Stimulated activated CD4-positive, alpha-beta T cell treated with anti-CD3 and anti-CD28 coated beads, TNF-alpha, amount 100 ng/mL, for 24 hours (primary cell): Measurements from ENCODE around the gene RPL5.
A peak's percentile ranks its signal among the peaks of the same experiment; 100 is the strongest.

Experiments
- DNase-seq, 3 experiments: peaks; one replicate each; pipeline ENCODE4 v3.0.0-alpha.2; 2020; ENCODE audit warnings: low read depth in 3 of 3

Gene RPL5

DNA sequence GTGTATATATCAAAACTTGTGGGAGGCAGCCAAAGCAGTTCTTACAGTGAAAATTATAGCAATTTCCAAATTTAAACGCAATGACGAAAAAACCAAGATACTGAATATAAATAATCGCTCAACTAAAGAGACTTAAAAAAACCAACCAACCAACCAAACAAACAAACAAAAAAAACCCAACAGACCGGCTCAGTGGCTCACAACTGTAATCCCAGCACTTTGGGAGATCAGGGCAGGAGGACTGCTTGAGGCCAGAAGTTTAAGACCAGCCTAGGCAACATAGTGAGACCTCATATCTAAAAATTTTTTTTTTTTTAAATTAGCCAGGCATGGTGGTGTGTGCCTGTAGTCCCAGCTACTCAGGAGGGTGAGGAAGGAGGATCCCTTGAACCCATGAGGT is 23.4 kb downstream of the RPL5 start:
- no peak for DNase-seq

DNA sequence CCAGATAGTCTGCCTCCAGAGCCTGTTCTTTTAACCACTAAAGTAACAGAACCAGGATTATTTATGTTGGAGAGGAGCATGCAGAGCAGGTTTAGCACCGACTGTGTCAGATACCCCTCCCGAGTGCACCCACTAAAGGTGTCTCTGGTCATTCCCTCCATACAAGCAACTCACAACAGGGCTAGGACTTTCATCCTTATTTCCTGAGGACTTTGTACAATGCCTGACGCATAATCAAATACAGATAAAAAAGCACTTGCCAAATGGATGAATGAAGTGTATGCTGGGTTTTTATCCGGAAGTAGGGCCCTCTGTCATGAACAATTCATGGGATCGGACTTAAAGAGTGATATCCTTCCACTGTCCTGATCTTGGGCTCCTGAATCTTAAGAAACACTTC is 26.0 kb downstream of the RPL5 start:
- no peak for DNase-seq

DNA sequence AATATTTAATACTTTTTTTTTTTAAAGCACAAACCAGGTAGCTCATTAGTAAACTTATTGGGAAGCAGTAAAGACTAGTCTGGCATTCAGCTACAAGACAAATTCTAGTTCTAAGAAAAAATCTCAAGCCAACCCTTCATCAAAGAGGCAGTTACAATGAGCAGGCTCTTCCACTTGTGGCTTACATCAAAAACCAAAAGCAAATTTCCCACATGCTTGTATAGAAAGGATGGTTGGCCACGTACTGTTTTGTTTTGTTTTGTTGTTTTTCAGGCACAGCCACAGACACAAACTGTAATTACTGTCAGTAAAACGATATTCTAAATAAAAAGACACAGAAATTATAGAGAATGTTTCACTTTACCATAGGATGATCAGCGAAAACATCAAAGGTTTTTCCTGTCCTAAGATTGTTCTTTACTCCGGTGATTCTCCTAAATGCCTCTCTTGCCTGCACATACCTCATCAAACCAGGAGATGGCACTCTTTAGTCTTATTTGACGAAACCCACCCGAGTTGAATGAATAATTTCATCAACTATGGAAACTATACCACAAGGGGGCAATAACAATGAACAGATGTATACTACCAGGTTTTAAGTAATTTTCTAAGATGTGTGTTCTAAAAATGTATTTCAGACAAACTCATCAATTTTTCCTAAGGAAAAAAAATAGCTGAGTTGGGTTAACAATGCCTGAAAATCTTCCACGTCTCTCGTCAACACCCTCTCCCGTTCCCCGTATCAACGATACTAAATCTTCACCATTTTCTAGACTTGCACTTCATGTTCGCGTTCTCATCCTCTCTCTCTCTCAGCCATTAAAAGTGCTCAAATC is 26.9 kb downstream of the RPL5 start:
- peak in 2 of 3 experiments; percentile 15 to 49 for DNase-seq

DNA sequence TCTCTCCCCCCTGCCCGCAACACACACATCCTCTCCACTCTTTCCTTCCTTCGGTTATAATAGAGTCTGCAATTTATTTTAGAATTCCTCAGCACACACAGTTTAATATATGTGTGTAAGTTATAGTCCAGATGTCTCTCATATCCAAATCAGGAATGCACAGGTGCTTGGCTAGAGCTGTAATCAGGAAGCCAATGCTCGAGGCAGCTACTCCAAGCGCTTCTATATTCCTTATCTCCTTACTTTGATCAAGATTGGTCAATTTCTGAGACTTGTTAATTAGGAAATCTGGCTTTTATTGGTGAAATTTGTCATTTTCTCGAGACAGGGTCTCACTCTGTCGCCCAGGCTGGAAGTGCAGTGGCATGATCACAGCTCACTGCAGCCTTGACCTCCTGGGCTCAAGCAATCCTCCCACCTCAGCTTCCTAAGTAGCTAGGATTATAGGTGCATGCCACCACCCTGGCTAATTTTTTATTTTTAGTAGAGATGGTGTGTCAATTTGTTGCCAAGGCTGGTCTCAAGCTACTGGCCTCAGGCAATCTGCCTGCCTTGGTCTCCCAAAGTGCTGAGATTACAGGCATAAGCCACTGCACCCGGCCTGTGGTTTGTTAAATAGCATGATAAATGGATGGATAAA is 27.7 kb downstream of the RPL5 start:
- DNase-seq = no peak

DNA sequence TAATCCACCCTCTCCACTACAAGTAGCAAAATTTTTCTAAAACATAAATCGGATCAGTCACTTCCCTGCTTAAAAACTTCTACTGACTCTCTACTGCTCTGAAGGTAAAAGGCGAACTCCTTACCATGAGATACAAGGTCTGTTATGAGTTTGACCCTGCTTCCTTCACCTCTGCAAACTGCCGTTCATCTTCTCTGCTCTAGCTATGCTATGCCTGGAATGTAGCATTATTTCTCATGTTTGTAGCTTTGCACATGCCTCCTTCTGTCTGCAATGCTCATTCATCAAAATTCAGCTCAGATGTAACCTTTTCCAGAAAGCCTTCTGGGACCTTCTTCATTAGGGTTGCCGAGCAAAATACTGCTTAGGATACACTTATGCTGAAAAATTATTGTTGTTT is 30.8 kb downstream of the RPL5 start:
- no peak for DNase-seq

DNA sequence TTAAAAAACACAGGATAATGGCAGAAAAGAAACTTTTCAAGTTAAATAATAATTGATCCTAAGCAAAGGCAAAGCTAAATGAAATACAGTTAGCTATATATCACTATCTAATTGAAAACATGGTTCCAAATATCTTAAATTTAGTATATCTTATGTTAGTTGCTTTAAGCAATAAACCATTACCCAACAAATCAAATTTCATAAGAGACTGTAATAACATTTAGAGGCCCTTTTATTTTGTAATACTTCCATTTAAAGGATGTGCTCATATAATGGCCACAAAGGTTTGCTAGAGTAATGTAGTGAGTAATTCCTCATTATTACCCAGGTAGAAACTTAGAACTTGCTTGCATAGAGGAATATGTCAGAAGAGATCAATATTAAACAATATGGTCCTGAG is 32.3 kb downstream of the RPL5 start:
- DNase-seq = no peak

DNA sequence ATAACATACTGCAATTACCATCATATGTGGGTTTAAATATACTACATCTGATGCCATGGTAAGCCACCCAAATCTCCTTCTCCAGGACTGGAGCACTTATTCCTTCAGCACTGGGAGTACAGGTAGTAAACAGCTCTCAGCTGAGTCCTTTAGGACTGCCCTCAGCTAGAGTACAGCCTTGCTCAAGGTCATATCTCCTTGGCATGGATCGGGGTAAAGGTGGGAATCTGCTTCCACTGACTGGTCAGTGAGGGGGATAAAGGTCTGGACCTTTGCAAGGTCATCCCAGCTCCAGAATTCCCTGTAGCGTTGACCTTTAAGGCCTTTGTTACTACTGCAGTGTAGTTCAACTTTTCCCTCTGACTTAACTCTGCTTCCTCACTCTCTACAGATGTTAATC is 38.8 kb downstream of the RPL5 start:
- DNase-seq = no peak

DNA sequence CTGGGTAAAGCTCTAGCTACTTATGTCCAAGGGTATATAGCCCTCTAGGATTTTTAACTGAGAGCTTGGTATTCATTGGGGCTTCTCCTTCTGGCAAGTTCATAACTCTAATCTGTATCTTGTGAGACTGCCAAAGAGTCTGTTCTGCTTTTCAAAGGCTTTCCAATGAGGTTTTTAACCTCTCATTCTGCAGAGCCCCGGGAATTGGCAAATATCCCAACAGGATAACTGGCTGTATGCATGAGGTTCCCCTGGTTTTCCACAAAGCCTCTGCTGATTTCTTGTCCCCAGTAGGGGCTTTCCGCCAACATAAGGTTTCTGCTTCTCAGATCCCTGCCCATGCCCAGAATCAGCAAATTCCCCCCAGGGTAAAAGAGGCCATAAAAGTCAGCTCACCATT is 40.9 kb downstream of the RPL5 start:
- no peak for DNase-seq

DNA sequence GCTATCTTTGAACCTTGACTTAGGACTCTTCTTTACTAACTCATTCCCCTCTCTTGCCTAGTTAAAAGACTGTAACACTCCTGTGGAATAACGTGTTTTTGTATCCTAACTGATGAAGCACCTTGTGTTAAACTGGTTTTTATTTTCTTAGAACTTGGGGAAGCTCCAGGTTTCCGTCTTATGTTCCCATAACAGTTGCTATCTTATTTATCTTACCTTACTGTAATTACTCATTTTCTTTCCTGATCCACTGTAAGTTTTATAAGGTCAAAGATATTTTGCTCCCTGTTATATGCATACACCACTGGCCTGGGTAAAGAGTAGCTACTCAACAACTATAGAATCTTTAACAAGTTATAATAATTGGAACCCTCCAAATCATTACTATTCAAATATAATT is 43.1 kb downstream of the RPL5 start:
- no peak for DNase-seq

DNA sequence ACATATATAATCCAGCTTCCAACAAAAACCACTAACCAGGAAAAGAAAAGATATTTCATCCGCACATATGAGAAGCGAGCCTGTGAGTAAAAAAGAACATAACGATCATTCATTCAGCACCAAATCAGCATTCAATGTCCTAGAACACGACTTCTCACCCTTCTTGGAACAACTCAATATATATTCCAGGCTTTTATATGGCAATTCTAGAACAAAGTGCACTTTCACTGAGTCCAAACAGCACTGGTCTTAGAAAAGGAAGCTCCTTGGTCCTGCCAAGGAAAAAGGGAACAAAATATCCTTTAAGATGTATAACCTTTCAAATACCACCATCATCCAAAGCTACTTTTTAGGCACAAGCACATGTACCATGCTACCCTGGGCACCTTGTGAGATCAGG is 44.5 kb downstream of the RPL5 start:
- DNase-seq = no peak

DNA sequence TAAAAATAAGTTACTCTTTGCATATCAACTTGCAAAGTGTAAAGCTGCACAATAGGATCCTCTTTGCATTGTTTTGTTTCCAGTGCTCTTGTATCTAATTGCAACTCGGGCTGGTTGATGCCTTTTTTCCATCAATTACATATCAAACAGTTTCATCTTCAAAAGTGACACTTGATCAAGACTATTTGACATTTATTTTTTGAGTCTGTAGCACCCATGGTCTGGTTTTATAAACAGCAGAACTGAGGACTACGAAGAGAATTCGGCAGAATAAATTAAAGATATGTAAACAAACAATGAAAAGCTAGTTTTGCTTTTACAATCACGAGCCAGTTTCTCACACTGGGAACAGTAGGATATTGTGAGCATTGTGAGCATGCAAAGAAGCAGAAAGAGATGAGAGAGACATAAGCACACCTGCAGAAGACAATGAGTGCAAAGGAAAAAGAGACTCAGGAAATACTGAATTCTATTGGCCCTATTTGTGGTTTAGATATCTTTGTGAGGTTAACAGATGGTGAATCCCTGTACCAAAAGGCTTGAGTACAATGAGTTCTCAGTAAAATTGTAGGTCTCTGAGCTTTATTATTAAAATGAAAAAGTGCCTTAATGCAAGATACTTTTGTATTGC is 45.4 kb downstream of the RPL5 start:
- no peak for DNase-seq

DNA sequence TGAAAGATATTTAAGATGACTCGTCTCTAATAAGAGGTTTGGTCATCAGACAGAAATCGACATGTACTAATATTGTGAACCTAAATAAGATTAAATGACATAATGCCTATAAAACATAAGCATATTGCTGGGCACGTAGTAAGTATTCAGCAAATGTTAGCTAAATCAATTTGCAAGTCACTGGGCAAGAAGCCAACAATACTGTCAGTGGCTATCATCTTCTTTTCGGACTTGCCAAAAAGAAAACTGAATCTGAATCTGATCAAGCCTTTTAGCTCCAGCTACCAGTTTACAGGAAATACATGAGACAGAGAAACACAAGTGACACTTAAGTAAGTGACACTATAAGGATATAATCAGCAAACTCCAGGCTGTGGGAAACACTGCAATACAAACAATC is 46.0 kb downstream of the RPL5 start:
- DNase-seq = no peak

DNA sequence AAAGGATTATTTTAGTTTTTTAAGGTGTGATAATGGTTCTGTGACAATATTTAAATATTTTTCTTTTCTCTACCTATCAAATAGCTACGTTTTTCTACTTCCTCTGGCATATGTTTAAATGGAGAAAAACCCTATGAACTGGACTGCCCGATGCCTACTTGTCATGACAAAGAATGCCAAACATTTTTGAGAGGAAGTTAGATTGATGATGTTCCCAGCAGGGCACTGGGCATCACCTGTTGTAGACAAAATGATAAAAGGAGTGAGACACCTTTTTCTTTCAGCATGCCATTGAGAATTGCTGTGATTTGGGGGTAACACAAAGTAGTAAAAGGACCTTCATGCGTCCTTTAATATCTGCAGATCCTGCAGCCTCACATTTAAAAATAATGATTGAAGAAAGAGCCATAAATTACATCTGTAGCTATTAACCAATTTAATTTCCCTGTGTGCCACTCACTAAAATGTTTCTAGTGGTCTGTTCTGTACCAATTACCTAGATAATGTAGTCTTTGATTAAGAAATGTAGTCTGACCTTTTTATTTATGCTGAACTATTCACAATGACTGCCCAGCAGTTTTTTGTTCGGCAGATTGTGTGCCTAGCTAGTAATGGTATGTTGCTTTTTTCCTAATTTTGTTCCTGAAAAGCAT is 47.6 kb downstream of the RPL5 start:
- no peak for DNase-seq

DNA sequence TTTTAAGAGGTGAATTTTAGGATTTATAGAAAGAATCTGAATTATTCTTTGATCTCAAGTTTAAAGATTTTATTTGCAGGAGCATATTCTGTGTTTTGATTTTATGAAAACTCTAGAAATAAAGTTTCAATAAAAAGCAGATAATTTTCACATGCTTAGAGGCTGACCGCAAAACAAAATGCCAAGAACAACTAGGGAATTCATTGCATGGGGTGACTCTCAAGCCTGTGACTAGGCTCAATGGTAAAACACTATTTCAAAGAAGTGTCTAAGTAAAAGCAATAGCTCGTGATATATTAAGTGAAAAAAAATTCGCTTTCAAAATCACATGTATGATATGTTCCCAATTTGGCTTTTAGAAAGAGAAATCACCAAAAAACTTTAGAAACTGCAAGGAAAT is 49.6 kb downstream of the RPL5 start:
- no peak for DNase-seq

DNA sequence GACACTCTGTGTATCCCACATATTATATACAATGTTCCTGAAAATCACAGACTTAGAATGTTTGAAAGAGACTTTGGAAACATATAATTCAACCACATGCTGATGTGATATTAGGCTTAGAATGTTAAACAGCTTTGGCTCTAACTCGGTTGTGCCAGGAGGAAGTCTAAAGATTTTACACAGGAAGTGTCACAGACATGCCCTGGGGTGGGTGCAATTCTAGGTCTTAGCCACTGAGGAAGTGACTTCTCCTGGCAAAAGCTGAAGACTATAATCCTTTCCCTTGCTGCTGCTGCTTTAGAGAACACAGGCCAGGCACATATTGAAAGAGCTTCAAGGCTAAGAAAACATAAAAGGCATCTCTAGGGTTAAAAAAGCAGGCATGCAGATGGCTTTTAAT is 51.0 kb downstream of the RPL5 start:
- DNase-seq = peak in 1 of 3 experiments; percentile 6

DNA sequence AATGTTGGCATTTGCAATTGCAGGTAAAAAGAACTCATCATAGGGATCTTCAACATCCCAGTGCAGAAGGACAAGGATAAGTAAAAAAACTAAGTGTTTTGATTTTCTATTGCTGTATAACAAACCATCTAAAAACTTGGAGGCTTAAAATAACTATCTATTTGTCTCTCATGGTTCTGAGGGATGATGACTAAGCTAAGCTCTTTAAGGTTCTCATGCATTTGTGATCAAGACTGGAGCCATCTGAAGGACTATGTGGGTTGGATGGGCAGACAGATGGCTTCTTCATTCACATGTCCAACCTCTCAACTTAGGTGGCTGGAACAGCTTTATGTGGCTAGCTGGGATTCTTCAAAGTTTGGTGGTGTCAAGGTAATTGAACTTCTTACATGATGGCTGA is 51.5 kb downstream of the RPL5 start:
- no peak for DNase-seq

DNA sequence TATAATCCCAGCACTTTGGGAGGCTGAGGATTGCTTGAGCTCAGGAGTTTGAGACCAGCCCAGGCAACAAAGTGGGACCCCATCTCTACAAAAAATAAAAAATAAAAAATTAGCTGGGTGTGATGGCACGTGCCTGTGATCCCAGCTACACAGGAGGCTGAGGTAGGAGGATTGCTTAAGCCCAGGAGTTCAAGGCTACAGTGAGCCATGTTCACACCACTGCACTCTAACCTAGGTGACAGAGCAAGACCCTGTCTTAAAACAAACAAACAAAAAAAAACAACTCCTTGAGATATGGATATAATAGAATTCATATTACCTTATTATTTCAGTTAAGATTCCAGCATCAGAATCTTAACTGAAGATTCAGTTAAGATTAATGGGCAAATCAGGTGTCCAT is 52.4 kb downstream of the RPL5 start:
- DNase-seq = no peak

DNA sequence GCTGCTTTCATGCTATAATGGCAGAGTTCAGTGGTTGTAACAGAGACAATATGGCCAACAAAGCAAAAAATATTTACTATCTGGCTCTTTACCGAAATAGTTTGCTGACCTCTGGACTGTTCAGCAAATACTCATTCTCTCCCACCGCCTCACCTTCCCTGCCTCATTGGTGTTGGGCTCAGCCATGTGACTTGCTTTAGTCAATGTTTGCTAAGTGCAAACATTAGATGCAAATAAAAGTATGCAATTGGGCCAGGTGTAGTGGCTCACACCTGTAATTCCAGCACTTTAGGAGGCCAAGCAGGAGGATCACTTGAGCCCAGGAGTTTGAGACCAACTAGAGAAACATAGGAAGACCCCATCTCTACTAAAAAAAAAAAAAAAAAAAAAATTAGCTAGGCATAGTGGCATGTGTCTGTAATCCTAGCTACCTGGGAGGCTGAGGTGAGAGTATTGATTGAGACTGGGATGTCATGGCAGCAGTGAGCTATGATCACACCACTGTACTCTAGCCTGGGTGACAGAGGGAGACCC is 55.1 kb downstream of the RPL5 start:
- no peak for DNase-seq

DNA sequence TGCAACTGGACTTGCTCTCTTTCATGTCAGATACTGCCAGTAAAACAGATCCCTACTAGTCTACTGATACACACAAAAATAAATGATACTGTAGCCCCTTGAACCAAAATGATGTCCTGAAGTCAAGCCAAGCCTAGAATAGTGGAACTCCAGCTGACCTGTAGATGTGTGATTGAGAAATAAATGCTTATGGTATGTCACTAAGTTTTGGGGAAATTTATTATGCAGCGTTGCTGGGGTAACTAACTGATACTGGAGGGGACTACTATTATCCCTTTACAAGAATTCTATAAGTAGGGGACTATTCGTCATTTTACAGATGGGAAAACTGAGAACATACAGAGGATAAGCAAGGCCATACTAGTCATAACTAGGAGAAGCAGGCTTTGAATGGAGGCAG is 55.6 kb downstream of the RPL5 start:
- no peak for DNase-seq
